ENCODE data around the gene CPNE8. TPM values are rescaled to one million over a fixed set of nuclear protein-coding genes. Genes with fewer than 3 reads are reported as not detected.

The CPNE8 gene
- total RNA-seq, 1 experiment from 2014 or later: 23.6 TPM

DNA sequence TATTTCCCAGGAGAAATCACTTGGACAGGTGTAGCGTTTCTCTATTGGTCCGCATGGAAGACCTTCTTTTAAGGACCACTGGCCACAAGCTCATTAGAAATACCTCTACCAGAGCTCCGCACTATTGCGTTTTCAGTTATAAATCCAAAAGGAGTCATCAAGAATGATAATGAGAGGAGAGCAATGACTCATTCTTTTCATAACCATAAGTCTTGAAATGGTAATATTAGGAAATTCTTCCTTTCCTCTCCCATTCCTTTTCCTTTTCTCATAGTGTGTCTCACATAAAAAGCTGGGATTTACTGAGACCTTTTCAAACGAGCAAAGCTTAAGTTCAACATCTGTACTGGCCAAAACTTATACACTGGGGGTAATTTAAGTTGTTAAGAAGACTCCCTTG is 215.7 kb downstream of the CPNE8 start:
- CTCF ChIA-PET: no interaction called here
- intact Hi-C loops (cut with micrococcal nuclease; ENCODE audit: unreplicated experiment): loop anchor here (10.0 kb wide), 1 partner anchor 45 kb away; no protein-coding TSS in a partner anchor
- no TSS peak for BruUV-seq (replicated peaks)
- Histone ChIP-seq H3K4me3 (ENCODE audit: low read depth in 2 of 2, low read length in 2 of 2) (no peak overlapping the region), H3K4me1 (ENCODE audit: control insufficient read depth, insufficient read depth, low read length) (no peaks in the 10 kb centered on the region), H3K27me3 (ENCODE audit: control insufficient read depth, insufficient read depth, low read length) (no peaks in the 10 kb centered on the region), H3K27ac (ENCODE audit: low read length) (no peak overlapping the region), H3K36me3 (ENCODE audit: control insufficient read depth, insufficient read depth, low read length) (no peaks in the 10 kb centered on the region), H3K9me3 (ENCODE audit: control insufficient read depth, insufficient read depth, low read depth, low read length) (no peaks in the 10 kb centered on the region)
- no peak for DNase-seq (ENCODE audit: low read depth, low spot score)
- TF ChIP-seq SIN3A (IDR thresholded peaks at IDR 0.05; ENCODE audit: borderline replicate concordance, insufficient read depth, low read depth, low read length) (no peak), CTCF (IDR thresholded peaks at IDR 0.05) (no peak), REST (IDR thresholded peaks at IDR 0.05; ENCODE audit: insufficient read depth in 1 of 2, low read depth in 2 of 2, low read length in 1 of 2) (no peak), TCF7L2 (IDR thresholded peaks at IDR 0.05; ENCODE audit: low read depth, low read length) (no peak), POLR2AphosphoS5 (IDR thresholded peaks at IDR 0.05; ENCODE audit: low read depth, low read length) (no peak)
- POLR2A ChIA-PET: no interaction called here
- no peak for ATAC-seq
- in situ Hi-C loops (cut with HindIII; ENCODE audit: low pct_unique_long_range_greater_than_20kb, low sequenced_read_pairs): no loop called here

DNA sequence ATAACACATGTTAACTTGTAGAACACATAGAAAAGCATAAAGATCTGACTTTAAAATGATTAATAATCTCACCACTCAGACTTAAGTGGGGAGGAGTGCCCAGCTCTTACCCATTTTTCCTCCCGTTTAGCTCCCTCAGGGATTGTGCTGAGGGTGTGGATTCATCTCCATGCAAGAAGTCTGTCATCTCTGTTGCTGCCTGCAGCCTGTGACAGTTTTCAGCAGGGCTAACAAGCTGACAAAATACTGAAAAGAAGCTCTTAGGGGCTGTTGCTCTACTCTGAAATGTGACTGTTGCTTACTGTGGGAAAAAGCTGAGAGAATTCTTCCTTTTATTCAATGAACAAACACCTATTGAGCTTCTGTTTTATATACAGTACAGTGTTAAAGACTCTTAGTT is 216.2 kb downstream of the CPNE8 start:
- H3K4me3 ChIP-seq (ENCODE audit: low read depth in 2 of 2, low read length in 2 of 2): no peak overlapping the region
- BruUV-seq (replicated peaks): no TSS peak
- TF ChIP-seq POLR2AphosphoS5 (IDR thresholded peaks at IDR 0.05; ENCODE audit: low read depth, low read length) (no peak), SIN3A (IDR thresholded peaks at IDR 0.05; ENCODE audit: borderline replicate concordance, insufficient read depth, low read depth, low read length) (no peak), REST (IDR thresholded peaks at IDR 0.05; ENCODE audit: insufficient read depth in 1 of 2, low read depth in 2 of 2, low read length in 1 of 2) (no peak), TCF7L2 (IDR thresholded peaks at IDR 0.05; ENCODE audit: low read depth, low read length) (no peak), CTCF (IDR thresholded peaks at IDR 0.05) (no peak)
- POLR2A ChIA-PET: no interaction called here
- intact Hi-C loops (cut with micrococcal nuclease; ENCODE audit: unreplicated experiment): loop anchor here (10.0 kb wide), 1 partner anchor 46 kb away; no protein-coding TSS in a partner anchor
- H3K36me3 ChIP-seq (ENCODE audit: control insufficient read depth, insufficient read depth, low read length): no peaks in the 10 kb centered on the region; the same call in 1 of the 2 replicates
- DNase-seq (ENCODE audit: low read depth, low spot score): no peak
- no peak for ATAC-seq
- no peak overlapping the region for H3K27ac ChIP-seq (ENCODE audit: low read length)
- H3K27me3 ChIP-seq (ENCODE audit: control insufficient read depth, insufficient read depth, low read length): no peaks in the 10 kb centered on the region
- H3K9me3 ChIP-seq (ENCODE audit: control insufficient read depth, insufficient read depth, low read depth, low read length): no peaks in the 10 kb centered on the region
- H3K4me1 ChIP-seq (ENCODE audit: control insufficient read depth, insufficient read depth, low read length): no peaks in the 10 kb centered on the region
- CTCF ChIA-PET: no interaction called here
- in situ Hi-C loops (cut with HindIII; ENCODE audit: low pct_unique_long_range_greater_than_20kb, low sequenced_read_pairs): no loop called here

All from Panc1 (cell line).